ENCODE measurements around the gene PRR12. TPM values are rescaled to one million over a fixed set of nuclear protein-coding genes. Genes with fewer than 3 reads are reported as not detected.

The PRR12 gene
- total and polyA plus RNA-seq, 2 experiments from 2014 or later, result 5.1 to 24.7 TPM

GRCh38 chr19:49645995-49646394 lies 55.0 kb downstream of the PRR12 start:
- no peaks in the 10 kb centered on the region for H3K27me3 ChIP-seq
- H3K27ac ChIP-seq, result no peak overlapping the region
- TF ChIP-seq CTCF (IDR thresholded peaks at IDR 0.05; ENCODE audit: low read depth, low read length), result no peak
- peaks cover 24% of the 10 kb centered on the region for H3K36me3 ChIP-seq
- H3K9me3 ChIP-seq (ENCODE audit: low read depth), result no peaks in the 10 kb centered on the region
- DNase-seq (ENCODE audit: low read depth in 1 of 2, low spot score in 1 of 2), result no peak
- no peak overlapping the region for H3K4me3 ChIP-seq
- peaks cover 13% of the 10 kb centered on the region for H3K4me1 ChIP-seq (ENCODE audit: low read depth)

GRCh38 chr19:49646586-49646985 lies 55.6 kb downstream of the PRR12 start:
- H3K27me3 ChIP-seq, result no peaks in the 10 kb centered on the region
- no peak overlapping the region for H3K4me3 ChIP-seq
- peaks cover 24% of the 10 kb centered on the region for H3K36me3 ChIP-seq
- no peaks in the 10 kb centered on the region for H3K9me3 ChIP-seq (ENCODE audit: low read depth)
- H3K4me1 ChIP-seq (ENCODE audit: low read depth), result peaks cover 8% of the 10 kb centered on the region
- TF ChIP-seq CTCF (IDR thresholded peaks at IDR 0.05; ENCODE audit: low read depth, low read length), result no peak
- DNase-seq (ENCODE audit: low read depth in 1 of 2, low spot score in 1 of 2), result no peak
- no peak overlapping the region for H3K27ac ChIP-seq

- H3K27me3 ChIP-seq, result no peaks in the 10 kb centered on the region
- H3K4me1 ChIP-seq (ENCODE audit: low read depth), result no peaks in the 10 kb centered on the region
- peaks cover 50% of the 10 kb centered on the region for H3K36me3 ChIP-seq
- H3K9me3 ChIP-seq (ENCODE audit: low read depth), result no peaks in the 10 kb centered on the region
- no peak overlapping the region for H3K27ac ChIP-seq
- no peak overlapping the region for H3K4me3 ChIP-seq
- DNase-seq (ENCODE audit: low read depth in 1 of 2, low spot score in 1 of 2), result no peak
- no peak for TF ChIP-seq CTCF (IDR thresholded peaks at IDR 0.05; ENCODE audit: low read depth, low read length)
Observed at GRCh38 chr19:49651029-49651819, 60.2 kb downstream of the PRR12 start.

- no peak overlapping the region for H3K4me3 ChIP-seq
- H3K36me3 ChIP-seq, result peaks cover 50% of the 10 kb centered on the region
- no peak for TF ChIP-seq CTCF (IDR thresholded peaks at IDR 0.05; ENCODE audit: low read depth, low read length)
- H3K27me3 ChIP-seq, result no peaks in the 10 kb centered on the region
- no peak for DNase-seq (ENCODE audit: low read depth in 1 of 2, low spot score in 1 of 2)
- no peak overlapping the region for H3K27ac ChIP-seq
- no peaks in the 10 kb centered on the region for H3K4me1 ChIP-seq (ENCODE audit: low read depth)
- no peaks in the 10 kb centered on the region for H3K9me3 ChIP-seq (ENCODE audit: low read depth)
Observed at GRCh38 chr19:49651820-49652550, 61.0 kb downstream of the PRR12 start.

- Histone ChIP-seq H3K27me3 (no peaks in the 10 kb centered on the region), H3K4me3 (no peak overlapping the region), H3K4me1 (ENCODE audit: low read depth) (no peaks in the 10 kb centered on the region), H3K36me3 (peaks cover 48% of the 10 kb centered on the region), H3K9me3 (ENCODE audit: low read depth) (no peaks in the 10 kb centered on the region), H3K27ac (no peak overlapping the region)
- no peak for TF ChIP-seq CTCF (IDR thresholded peaks at IDR 0.05; ENCODE audit: low read depth, low read length)
- no peak for DNase-seq (ENCODE audit: low read depth in 1 of 2, low spot score in 1 of 2)
Observed at GRCh38 chr19:49652551-49653465, 61.8 kb downstream of the PRR12 start.

Data from cardiac muscle cell (in vitro differentiated cells and primary cell).